Measurements from ENCODE around the gene MEIKIN. TPM values are rescaled to one million over a fixed set of nuclear protein-coding genes. Genes with fewer than 3 reads are reported as not detected.

Gene MEIKIN
- total and polyA plus RNA-seq, 3 experiments from 2014 or later, result 0.53 to 0.69 TPM; not detected in 1

DNA sequence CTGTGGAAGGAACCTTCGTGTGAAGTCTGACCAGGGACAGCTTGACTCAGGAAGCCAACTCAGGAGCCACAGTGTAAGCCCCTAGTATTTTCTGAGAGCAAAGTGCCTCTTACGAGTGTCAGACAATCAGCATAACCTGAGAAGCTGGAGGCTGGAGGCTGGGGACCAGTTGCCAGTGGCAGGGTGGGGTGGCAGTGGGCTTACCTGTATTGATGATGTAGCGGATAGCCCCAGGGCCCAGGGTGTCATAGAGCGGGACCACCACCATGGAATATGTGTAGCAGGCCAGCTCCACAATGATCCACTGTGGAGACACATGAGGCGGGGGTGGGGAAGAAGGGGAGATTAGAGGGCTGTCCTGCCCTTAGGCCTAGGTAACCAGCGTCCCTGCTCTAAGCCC is 43.1 kb upstream of the MEIKIN start:
- Mint-ChIP-seq H3K9me3 (no peaks in the 10 kb centered on the region), H3K27me3 (peaks cover 0 to 2% of the 10 kb centered on the region in 2 donors), H3K4me1 (peaks cover 4 to 7% (median 5%) of the 10 kb centered on the region in 3 donors), H3K4me3 (no peak overlapping the region), H3K36me3 (peaks cover 0 to 3% (median 0%) of the 10 kb centered on the region in 3 donors), H3K27ac (no peak overlapping the region)
- Histone ChIP-seq H3K36me3 (ENCODE audit: insufficient read depth, low read length) (no peaks in the 10 kb centered on the region), H3K27me3 (ENCODE audit: insufficient read depth, low read length, poor library complexity, severe bottlenecking) (no peaks in the 10 kb centered on the region), H3K4me3 (ENCODE audit: low read length) (no peak overlapping the region), H3K9me3 (ENCODE audit: low read length) (no peaks in the 10 kb centered on the region), H3K4me1 (ENCODE audit: insufficient read depth, low read length) (no peaks in the 10 kb centered on the region), H3K27ac (ENCODE audit: low read depth, low read length) (no peak overlapping the region)
- no peak for DNase-seq
- ChIA-PET POLR2A (interaction anchor here (0.5 kb wide), 1 partner anchor 12 kb away, joined by 3 read pairs; no protein-coding TSS in a partner anchor), CTCF (no interaction called here)

DNA sequence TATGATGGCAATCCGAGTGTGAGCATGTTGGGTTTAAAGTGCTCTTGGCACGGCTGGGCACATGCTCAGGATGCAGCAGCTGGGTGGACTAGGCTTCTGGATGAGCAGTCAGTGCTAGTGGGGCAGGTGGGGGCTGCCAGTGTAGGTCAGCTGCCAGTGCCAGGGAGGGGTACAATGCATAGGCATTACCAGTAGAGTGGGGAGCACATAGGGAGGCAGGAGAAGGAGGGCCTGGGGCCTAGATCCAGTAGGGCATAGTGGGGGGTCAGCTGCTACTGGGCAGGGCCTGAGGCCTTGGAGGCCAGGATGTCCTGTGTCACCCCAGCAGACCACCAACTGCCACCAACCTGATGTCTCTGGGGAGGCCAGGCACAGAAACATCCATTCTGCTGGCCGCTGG is 41.8 kb upstream of the MEIKIN start:
- POLR2A ChIA-PET, result no interaction called here
- no peak overlapping the region for H3K27ac Mint-ChIP-seq
- CTCF ChIA-PET, result interaction anchor here (1.5 kb wide), 1 partner anchor 9 kb away, joined by 3 read pairs; no protein-coding TSS in a partner anchor

DNA sequence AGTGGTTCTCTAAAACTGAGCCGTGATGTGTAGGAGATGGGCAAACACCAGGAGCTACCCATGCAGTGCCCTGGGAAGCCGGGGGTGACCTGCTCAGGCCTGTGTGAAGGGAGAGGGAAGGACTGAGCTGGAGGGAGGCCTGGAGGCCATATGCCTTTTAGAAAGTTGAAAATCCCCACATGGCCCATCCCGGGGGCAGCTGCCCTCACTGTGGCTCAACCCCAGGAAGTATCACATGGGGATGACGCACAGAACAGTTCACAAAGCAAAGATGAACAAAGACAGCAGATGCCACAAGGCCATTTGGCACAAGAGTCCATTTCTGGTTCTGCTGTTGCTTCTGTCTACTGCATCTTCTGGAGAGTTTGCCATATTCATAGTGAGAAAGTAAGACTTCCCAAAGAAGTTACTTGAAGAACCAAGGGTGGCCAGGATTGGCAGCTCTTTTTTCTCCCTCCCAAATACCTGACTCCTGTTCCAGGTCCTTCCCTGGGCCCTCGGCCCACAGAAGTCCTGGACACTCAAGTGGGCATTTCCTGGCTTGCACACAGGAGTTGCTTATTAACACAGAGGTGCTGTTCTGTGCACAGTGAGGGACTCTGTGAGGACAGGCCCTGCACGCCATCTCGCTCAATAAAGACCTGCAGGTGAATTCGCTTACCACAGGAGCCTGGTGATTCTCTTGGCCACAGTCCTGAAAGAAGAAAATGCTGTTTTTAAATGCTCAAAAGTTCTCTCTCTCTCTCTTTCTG is 40.9 kb upstream of the MEIKIN start:
- Mint-ChIP-seq H3K27me3 (peaks cover 0 to 2% of the 10 kb centered on the region in 2 donors), H3K27ac (peak overlapping the region in 1 of 8 donors; percentile 77), H3K36me3 (peaks cover 0 to 5% (median 0%) of the 10 kb centered on the region in 3 donors), H3K9me3 (no peaks in the 10 kb centered on the region), H3K4me3 (no peak overlapping the region), H3K4me1 (peaks cover 12 to 19% (median 16%) of the 10 kb centered on the region in 3 donors)
- Histone ChIP-seq H3K4me3 (ENCODE audit: low read length) (no peak overlapping the region), H3K27me3 (ENCODE audit: insufficient read depth, low read length, poor library complexity, severe bottlenecking) (no peaks in the 10 kb centered on the region), H3K4me1 (ENCODE audit: insufficient read depth, low read length) (no peaks in the 10 kb centered on the region), H3K36me3 (ENCODE audit: insufficient read depth, low read length) (no peaks in the 10 kb centered on the region), H3K27ac (ENCODE audit: low read depth, low read length) (no peak overlapping the region), H3K9me3 (ENCODE audit: low read length) (no peaks in the 10 kb centered on the region)
- CTCF ChIA-PET, result interaction anchor here (1.1 to 1.5 kb wide), 2 partner anchors 10 to 21 kb away, joined by 3 to 7 read pairs; no protein-coding TSS in a partner anchor
- DNase-seq, result no peak
- POLR2A ChIA-PET, result no interaction called here

More for the DNA sequence above, 41.8 kb upstream of the MEIKIN start:
- Mint-ChIP-seq H3K4me3 (no peak overlapping the region), H3K4me1 (peaks cover 12 to 19% (median 16%) of the 10 kb centered on the region in 3 donors), H3K27me3 (peaks cover 0 to 2% of the 10 kb centered on the region in 2 donors), H3K36me3 (peaks cover 0 to 5% (median 0%) of the 10 kb centered on the region in 3 donors), H3K9me3 (no peaks in the 10 kb centered on the region)
- Histone ChIP-seq H3K4me3 (ENCODE audit: low read length) (no peak overlapping the region), H3K27me3 (ENCODE audit: insufficient read depth, low read length, poor library complexity, severe bottlenecking) (no peaks in the 10 kb centered on the region), H3K27ac (ENCODE audit: low read depth, low read length) (no peak overlapping the region), H3K4me1 (ENCODE audit: insufficient read depth, low read length) (no peaks in the 10 kb centered on the region), H3K9me3 (ENCODE audit: low read length) (no peaks in the 10 kb centered on the region), H3K36me3 (ENCODE audit: insufficient read depth, low read length) (no peaks in the 10 kb centered on the region)
- DNase-seq, result no peak

DNA sequence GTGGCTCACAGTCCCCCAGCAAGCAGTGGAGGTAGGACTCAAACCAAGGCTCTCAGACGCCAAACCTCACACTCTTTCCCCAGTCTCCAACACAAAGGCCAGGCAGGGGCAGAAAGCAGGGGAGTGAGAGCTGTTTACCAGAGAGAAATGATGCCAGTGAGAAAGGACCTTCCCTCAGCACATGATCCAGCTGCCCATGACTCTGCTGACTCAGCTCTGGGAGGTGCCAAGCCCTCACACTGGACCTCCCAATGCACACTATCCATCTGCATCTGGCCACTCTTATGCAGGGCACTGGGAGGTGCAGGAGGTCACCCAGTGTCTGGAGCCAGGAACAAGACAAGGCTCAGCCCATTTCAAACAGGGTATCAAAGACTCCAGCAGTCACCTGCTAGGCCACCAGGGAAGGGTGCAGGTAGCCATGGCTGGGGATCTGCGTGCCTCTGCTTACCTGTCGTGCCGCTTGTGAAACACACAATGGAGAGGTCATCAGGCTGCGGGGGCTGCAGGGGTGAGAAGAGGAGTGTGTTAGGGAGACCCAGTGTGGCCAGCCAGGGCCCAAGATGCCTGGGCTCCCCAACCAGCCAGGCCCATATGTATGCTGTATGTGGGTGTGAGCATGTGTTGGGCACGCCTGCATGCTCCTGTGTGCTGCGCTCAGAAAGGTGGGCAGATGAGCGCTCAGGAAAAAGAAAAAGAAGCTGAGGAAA is 39.6 kb upstream of the MEIKIN start:
- DNase-seq, result no peak
- Mint-ChIP-seq H3K36me3 (peaks cover 0 to 5% (median 0%) of the 10 kb centered on the region in 3 donors), H3K9me3 (no peaks in the 10 kb centered on the region), H3K27ac (peak overlapping the region in 1 of 8 donors; percentile 9), H3K4me3 (no peak overlapping the region), H3K27me3 (peaks cover 0 to 2% of the 10 kb centered on the region in 2 donors), H3K4me1 (peaks cover 12 to 19% (median 16%) of the 10 kb centered on the region in 3 donors)
- Histone ChIP-seq H3K4me1 (ENCODE audit: insufficient read depth, low read length) (no peaks in the 10 kb centered on the region), H3K9me3 (ENCODE audit: low read length) (no peaks in the 10 kb centered on the region), H3K4me3 (ENCODE audit: low read length) (no peak overlapping the region), H3K36me3 (ENCODE audit: insufficient read depth, low read length) (no peaks in the 10 kb centered on the region), H3K27me3 (ENCODE audit: insufficient read depth, low read length, poor library complexity, severe bottlenecking) (no peaks in the 10 kb centered on the region), H3K27ac (ENCODE audit: low read depth, low read length) (no peak overlapping the region)
- ChIA-PET CTCF (interaction anchor here (1.4 kb wide), 1 partner anchor 23 kb away, joined by 3 read pairs; no protein-coding TSS in a partner anchor), POLR2A (no interaction called here)

DNA sequence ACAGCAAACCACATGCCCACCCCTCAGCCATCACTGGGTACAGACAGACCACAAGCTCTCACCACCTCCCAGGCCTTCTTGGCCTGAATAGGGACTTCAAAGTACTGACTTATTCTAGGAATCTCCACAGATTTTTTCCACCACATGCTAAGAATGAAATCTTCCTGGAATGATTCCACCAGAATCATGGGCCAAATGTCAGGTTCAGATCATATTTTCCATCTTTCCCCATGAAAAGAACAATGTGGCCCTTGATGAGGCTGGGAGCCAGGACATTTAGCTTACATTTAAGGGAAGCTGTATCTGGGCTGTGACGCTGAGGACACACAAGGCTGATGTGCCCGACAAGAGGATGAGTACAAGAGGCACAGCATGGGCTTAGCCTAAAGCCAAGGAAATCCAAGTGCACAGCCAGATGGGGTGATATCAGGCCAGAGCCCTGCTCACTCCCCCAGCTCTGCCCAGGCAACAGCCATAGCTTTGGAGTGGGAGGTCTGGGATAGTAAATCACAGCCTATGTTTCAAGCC is 37.8 kb upstream of the MEIKIN start:
- no peak overlapping the region for H3K4me3 Mint-ChIP-seq
- ChIA-PET POLR2A (interaction anchor here (0.5 kb wide), 2 partner anchors 108 to 413 kb away, joined by 3 to 4 read pairs; no protein-coding TSS in a partner anchor), CTCF (interaction anchor here (0.7 kb wide), 1 partner anchor 9 kb away, joined by 4 read pairs; no protein-coding TSS in a partner anchor)

DNA sequence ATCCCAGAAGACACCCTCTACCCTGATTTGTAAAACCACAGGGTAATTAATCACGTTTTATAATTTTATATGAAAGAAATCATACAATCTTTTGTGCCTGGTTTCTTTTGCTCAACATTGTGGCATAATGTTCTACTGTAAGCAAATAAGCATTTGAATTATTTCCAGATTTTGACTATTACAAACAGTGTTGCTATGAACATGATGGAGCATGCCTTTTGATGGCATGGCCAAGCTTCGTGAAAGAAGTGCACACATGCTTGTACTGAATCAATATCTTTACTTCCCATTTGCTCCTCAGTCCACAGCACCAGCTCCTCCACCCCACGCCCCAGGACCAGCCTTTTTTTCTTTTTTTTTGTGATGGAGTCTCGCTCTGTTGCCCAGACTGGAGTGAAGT is 36.1 kb upstream of the MEIKIN start:
- ChIA-PET CTCF (no interaction called here), POLR2A (no interaction called here)
- H3K9me3 ChIP-seq (ENCODE audit: low read length), result no peaks in the 10 kb centered on the region
- Mint-ChIP-seq H3K9me3 (no peaks in the 10 kb centered on the region), H3K4me1 (peaks cover 28 to 45% (median 32%) of the 10 kb centered on the region in 3 donors), H3K36me3 (peaks cover 0 to 5% (median 0%) of the 10 kb centered on the region in 3 donors), H3K4me3 (no peak overlapping the region), H3K27me3 (no peaks in the 10 kb centered on the region), H3K27ac (peak overlapping the region in 1 of 8 donors; percentile 89)
- H3K4me1 ChIP-seq (ENCODE audit: insufficient read depth, low read length), result peaks cover 12% of the 10 kb centered on the region
- DNase-seq, result no peak
- H3K4me3 ChIP-seq (ENCODE audit: low read length), result no peak overlapping the region
- H3K27me3 ChIP-seq (ENCODE audit: insufficient read depth, low read length, poor library complexity, severe bottlenecking), result no peaks in the 10 kb centered on the region
- no peak overlapping the region for H3K27ac ChIP-seq (ENCODE audit: low read depth, low read length)
- H3K36me3 ChIP-seq (ENCODE audit: insufficient read depth, low read length), result no peaks in the 10 kb centered on the region

More for the DNA sequence above, 37.8 kb upstream of the MEIKIN start:
- Histone ChIP-seq H3K4me3 (ENCODE audit: low read length) (no peak overlapping the region), H3K27ac (ENCODE audit: low read depth, low read length) (no peak overlapping the region), H3K9me3 (ENCODE audit: low read length) (no peaks in the 10 kb centered on the region), H3K36me3 (ENCODE audit: insufficient read depth, low read length) (no peaks in the 10 kb centered on the region), H3K27me3 (ENCODE audit: insufficient read depth, low read length, poor library complexity, severe bottlenecking) (no peaks in the 10 kb centered on the region), H3K4me1 (ENCODE audit: insufficient read depth, low read length) (no peaks in the 10 kb centered on the region)
- peaks cover 0 to 2% of the 10 kb centered on the region in 2 donors for H3K27me3 Mint-ChIP-seq
- H3K36me3 Mint-ChIP-seq, result peaks cover 0 to 5% (median 0%) of the 10 kb centered on the region in 3 donors
- H3K27ac Mint-ChIP-seq, result peak overlapping the region in 1 of 8 donors; percentile 74
- H3K4me1 Mint-ChIP-seq, result peaks cover 14 to 27% (median 16%) of the 10 kb centered on the region in 3 donors
- no peak for DNase-seq
- no peaks in the 10 kb centered on the region for H3K9me3 Mint-ChIP-seq

DNA sequence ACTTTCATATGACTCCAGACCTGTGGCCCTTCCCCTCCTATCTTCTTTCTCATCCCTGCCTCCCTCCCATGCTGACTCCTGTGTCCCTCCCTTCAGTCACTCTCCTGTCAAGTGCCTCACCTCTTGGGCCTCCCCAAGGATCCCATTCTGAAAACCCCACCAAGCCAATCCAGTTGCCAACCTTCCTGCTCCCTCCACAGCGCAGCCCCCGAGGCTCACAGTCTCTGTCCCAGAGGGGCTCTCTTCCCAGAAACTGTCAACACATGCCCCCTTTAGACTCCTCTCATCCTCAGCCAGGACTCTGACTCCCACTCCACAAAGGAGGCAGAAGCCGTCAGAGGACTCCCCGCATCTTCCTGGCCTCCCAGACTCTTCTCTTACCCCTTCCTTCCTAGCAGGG is 35.2 kb upstream of the MEIKIN start:
- POLR2A ChIA-PET, result interaction anchor here (0.7 kb wide), 1 partner anchor 21 kb away, joined by 4 read pairs; no protein-coding TSS in a partner anchor
- Mint-ChIP-seq H3K4me3 (no peak overlapping the region), H3K36me3 (peaks cover 0 to 3% (median 0%) of the 10 kb centered on the region in 3 donors), H3K9me3 (no peaks in the 10 kb centered on the region), H3K27ac (peak overlapping the region in 2 of 8 donors; percentile 17 to 89), H3K27me3 (no peaks in the 10 kb centered on the region), H3K4me1 (peaks cover 36 to 53% (median 40%) of the 10 kb centered on the region in 3 donors)
- Histone ChIP-seq H3K27me3 (ENCODE audit: insufficient read depth, low read length, poor library complexity, severe bottlenecking) (no peaks in the 10 kb centered on the region), H3K27ac (ENCODE audit: low read depth, low read length) (no peak overlapping the region), H3K9me3 (ENCODE audit: low read length) (no peaks in the 10 kb centered on the region), H3K4me3 (ENCODE audit: low read length) (no peak overlapping the region), H3K36me3 (ENCODE audit: insufficient read depth, low read length) (no peaks in the 10 kb centered on the region), H3K4me1 (ENCODE audit: insufficient read depth, low read length) (peaks cover 20% of the 10 kb centered on the region)
- no peak for DNase-seq
- CTCF ChIA-PET, result no interaction called here
